ENCODE data around the gene GLRX.

Gene GLRX

GRCh38 chr5:95808686-95809413, 13.7 kb downstream of the GLRX start:
- DNase-seq = peak; percentile 89 to 95 (median 94)

GRCh38 chr5:95808013-95808685, 14.4 kb downstream of the GLRX start:
- DNase-seq = no peak

DNA sequence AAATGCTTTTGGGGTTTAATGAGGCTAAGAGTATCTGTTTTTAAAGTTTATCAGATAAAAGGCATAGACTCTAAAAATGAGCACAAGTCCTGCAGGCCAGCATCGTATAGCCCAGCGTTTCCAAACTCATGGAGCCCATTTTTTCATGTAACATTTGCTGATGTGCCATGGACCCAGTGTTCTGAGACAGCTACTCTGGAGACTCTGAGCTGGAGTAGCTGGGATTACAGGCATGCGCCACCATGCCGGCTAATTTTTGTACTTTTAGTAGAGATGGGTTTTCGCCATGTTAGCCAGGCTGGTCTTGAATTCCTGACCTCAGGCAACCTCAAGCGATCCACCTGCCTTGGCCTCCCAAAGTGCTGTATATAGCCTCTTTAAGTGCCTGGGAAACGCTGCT, 15.8 kb downstream of the GLRX start:
- DNase-seq = no peak

- DNase-seq = no peak
These were observed 17.6 kb downstream of the GLRX start for GRCh38 chr5:95804736-95805539.

DNA sequence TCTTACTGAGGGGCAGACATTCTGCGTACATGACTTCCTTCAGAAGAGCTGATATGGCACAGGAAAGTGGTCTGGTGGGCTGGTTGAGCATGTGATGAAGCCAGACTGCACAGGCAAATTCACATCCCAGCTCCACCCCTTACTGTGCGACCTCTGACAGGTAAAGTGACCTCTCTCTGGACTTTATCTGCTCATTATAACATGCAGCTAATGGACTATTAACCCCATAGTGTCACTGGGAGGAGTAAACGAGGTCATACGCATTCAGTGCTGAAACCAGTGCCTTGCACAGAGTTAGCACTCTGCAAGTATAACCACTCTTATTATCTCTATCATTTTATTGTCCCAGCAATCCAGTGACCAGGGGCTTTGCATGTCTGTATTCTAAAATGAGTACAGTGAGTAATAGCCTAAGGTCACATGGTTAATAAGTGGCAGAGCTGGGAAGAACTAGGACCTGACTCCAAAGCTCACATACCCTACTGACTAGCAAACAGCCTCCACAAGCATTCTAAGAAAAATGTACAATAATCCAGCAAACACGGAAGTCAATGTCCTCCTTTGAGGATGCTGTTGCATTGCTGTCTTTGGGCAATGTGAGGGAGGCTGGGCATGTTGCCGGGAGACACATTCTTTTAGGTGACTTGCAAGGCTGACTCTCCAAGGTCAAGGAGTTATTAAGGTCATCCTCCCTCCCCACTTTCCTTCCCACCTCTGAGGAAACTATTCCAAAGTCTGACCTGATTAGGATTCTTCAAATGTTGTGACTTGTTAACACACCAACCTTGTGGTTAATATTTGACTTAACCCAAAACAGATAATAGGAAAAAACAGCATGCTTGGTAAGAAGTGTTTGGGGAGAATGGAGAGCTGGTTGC, 19.0 kb downstream of the GLRX start:
- DNase-seq = peak in 1 of 4 experiments; percentile 21

DNA sequence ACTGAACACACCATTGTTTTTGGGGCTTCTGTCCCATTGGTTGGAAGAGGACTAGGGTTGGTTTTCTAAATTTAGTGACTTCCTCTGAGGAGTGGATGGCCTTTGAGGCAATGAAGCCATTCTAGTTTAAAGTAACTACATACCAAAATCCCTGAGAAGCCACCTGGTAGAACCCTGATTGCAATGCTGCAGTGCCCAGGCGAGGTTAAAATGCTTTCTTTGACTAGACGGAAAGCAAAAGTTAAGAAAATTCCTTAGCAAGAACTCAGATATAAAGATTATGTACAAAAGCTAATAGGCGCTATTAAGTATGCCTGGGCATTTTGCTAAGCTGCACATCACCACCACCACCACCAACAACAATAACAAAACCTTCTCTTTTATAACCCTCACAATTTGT, 20.6 kb downstream of the GLRX start:
- DNase-seq = no peak

GRCh38 chr5:95801532-95801931, 21.0 kb downstream of the GLRX start:
- DNase-seq = peak in 2 of 4 experiments; percentile 37 to 38

GRCh38 chr5:95800553-95800952, 22.0 kb downstream of the GLRX start:
- no peak for DNase-seq

- DNase-seq = no peak
These were observed 23.2 kb downstream of the GLRX start for GRCh38 chr5:95799191-95799835.

GRCh38 chr5:95798545-95798944, 24.0 kb downstream of the GLRX start:
- DNase-seq = no peak

- peak in 3 of 4 experiments; percentile 13 to 43 (median 23) for DNase-seq
These were observed 24.5 kb downstream of the GLRX start for GRCh38 chr5:95798048-95798447.

- DNase-seq = no peak
These were observed 25.2 kb downstream of the GLRX start for GRCh38 chr5:95797301-95797700.

DNA sequence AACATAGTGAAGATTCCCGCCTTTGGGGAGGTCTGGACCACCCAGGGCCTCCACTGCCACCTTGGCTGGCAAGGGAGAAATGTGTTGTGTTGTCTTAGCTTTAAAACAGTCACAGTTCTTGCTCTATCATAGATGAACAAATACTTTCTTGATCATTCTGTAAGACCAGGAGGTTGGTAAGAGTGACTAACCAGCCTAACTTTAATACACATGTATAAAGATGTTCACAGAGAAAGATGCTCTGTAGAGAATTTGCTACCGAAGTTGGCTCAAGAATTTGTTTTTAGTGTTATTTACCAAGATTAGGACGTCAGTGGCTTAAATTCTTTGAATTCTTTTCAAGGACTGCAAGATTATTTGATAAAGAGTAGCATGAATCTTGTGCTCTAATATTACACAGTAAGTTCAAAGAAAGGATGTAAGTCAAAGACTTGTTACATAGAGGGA, 28.4 kb downstream of the GLRX start:
- DNase-seq = no peak

DNA sequence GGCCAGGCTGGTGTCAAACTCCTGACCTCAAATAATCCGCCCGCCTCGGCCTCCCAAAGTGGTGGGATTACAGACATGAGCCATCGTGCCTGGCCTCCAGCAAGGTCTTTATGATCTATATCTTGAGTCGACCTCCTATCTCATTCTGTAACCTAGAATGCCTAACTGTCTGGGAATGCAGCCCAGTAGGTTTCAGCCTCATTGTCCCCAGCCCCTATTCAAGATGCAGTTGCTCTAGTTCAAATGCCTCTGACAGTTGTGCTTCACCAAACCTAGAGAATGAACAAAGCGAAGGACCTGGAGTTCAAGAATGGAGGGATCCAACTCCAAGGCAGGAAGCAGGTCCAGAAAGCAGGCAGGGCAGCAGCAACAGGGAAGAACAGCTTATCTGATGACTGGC, 30.8 kb downstream of the GLRX start:
- DNase-seq = no peak

- no peak for DNase-seq
These were observed 34.0 kb downstream of the GLRX start for GRCh38 chr5:95788493-95788892.

GRCh38 chr5:95786821-95787418, 35.6 kb downstream of the GLRX start:
- DNase-seq = no peak

GRCh38 chr5:95784514-95785302, 37.8 kb downstream of the GLRX start:
- no peak for DNase-seq

GRCh38 chr5:95783661-95784060, 38.9 kb downstream of the GLRX start:
- DNase-seq = no peak

DNA sequence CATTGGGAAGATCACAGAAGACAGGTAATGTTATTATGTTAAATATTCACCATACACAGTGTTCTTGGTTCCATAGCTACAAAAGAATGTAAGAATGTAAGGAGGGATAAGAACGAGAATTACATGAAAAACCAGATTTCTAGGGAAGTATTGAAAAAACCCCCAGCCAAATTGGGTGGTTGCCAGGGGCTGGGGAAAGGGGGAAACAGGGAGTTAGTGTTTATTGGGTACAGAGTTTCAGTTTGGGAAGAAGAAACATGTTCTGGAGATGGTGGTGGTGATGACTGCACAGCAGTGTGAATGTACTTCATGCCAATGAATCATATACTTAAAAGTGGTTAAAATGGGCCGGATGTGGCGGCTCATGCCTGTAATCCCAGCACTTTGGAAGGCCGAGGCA, 40.3 kb downstream of the GLRX start:
- no peak for DNase-seq

GRCh38 chr5:95781101-95781583, 41.4 kb downstream of the GLRX start:
- peak; percentile 83 to 92 (median 87) for DNase-seq
